Smooth muscle cell (in vitro differentiated cells): ENCODE data around the gene C11orf24. TPM values are rescaled to one million over a fixed set of nuclear protein-coding genes. Genes with fewer than 3 reads are reported as not detected.

Experiments
- DNase-seq: peaks from one replicate; lab custom pipeline; 2025; ENCODE audit not compliant: unreplicated experiment; lab: John Stamatoyannopoulos, UW
- H2AFZ ChIP-seq: fragments of 200-600 bp; sonication (generic); 2 replicates; pipeline ENCODE4 v1.6.0; 2016; ENCODE audit warnings: antibody characterized with exemption, low read depth, mild to moderate bottlenecking
- H3F3A ChIP-seq: fragments of 200-600 bp; sonication (generic); 2 replicates; pipeline ENCODE4 v1.6.0; 2017; ENCODE audit warnings: antibody characterized with exemption, low read depth
- H3K27ac ChIP-seq: fragments of 200-600 bp; sonication (generic); 2 replicates; pipeline ENCODE4 v1.5.1; 2016; ENCODE audit warnings: low read depth, mild to moderate bottlenecking
- H3K27me3 ChIP-seq: fragments of 200-600 bp; sonication (generic); 2 replicates; pipeline ENCODE4 v1.6.1; 2016; ENCODE audit warnings: low read depth, mild to moderate bottlenecking
- H3K36me3 ChIP-seq: fragments of 200-600 bp; sonication (generic); 2 replicates; pipeline ENCODE4 v1.5.1; 2016; ENCODE audit warnings: low read depth
- H3K4me1 ChIP-seq: fragments of 200-600 bp; sonication (generic); 2 replicates; pipeline ENCODE4 v1.5.1; 2016; ENCODE audit warnings: low read depth
- H3K4me2 ChIP-seq: fragments of 200-600 bp; sonication (generic); 2 replicates; pipeline ENCODE4 v1.6.0; 2016; ENCODE audit warnings: mild to moderate bottlenecking
- H3K4me3 ChIP-seq: fragments of 200-600 bp; sonication (generic); 2 replicates; pipeline ENCODE4 v1.5.1; 2016; ENCODE audit warnings: mild to moderate bottlenecking
- H3K79me2 ChIP-seq: fragments of 200-600 bp; sonication (generic); 2 replicates; pipeline ENCODE4 v1.6.0; 2016; ENCODE audit warnings: low read depth, mild to moderate bottlenecking
- H3K9ac ChIP-seq: fragments of 200-600 bp; sonication (generic); 2 replicates; pipeline ENCODE4 v1.6.0; 2016; ENCODE audit warnings: low read depth
- H3K9me3 ChIP-seq: fragments of 200-600 bp; sonication (generic); replicated peaks from 2 replicates; pipeline ENCODE4 v1.5.1; 2016; ENCODE audit warnings: low read depth
- H4K20me1 ChIP-seq: fragments of 200-600 bp; sonication (generic); 2 replicates; pipeline ENCODE4 v1.6.0; 2016; ENCODE audit warnings: low read depth
- WGBS: methylation state at CpG from one replicate; pipeline ENCODE4 v1.1.7; 2016; ENCODE audit warnings: low lambda C conversion rate; 5-methylcytosine and 5-hydroxymethylcytosine counted together
- polyA plus RNA-seq: library from polyadenylated mRNA; unstranded; fragments of >200 nt; fragmentation: Nextera tagmentation; extraction: Ambion mirVana; gene quantifications from 2 replicates; pipeline ENCODE4 v1.2.1, GENCODE V29; 2016
- total RNA-seq: library from RNA; depleted of rRNA; stranded (reverse); fragments of >200 nt; gene quantifications from 2 replicates; pipeline ENCODE4 v1.2.3, GENCODE V29; 2014
- TF ChIP-seq, protein P1 (sequence below): fragments of 200-600 bp; sonication (generic); IDR thresholded peaks from 2 replicates; pipeline ENCODE4 v1.5.1; 2017; ENCODE audit warnings: borderline replicate concordance, mild to moderate bottlenecking, antibody characterized with exemption; ENCODE audit not compliant: insufficient read depth, poor library complexity, severe bottlenecking

Gene C11orf24
- total and polyA plus RNA-seq, 2 experiments from 2014 or later, result 58.1 to 97.5 TPM

- H3K27me3 ChIP-seq, result no peaks in the 10 kb centered on the region
- WGBS, result 91% methylated on average over 11 of the region's 11 CpGs
- no peak overlapping the region for H3K4me2 ChIP-seq
- H2AFZ ChIP-seq, result no peak overlapping the region
- peaks cover 3% of the 10 kb centered on the region for H3F3A ChIP-seq
- no peak overlapping the region for H3K9ac ChIP-seq
- no peak overlapping the region for H3K4me3 ChIP-seq
- no peaks in the 10 kb centered on the region for H3K79me2 ChIP-seq
- no peak overlapping the region for H3K27ac ChIP-seq
- no peaks in the 10 kb centered on the region for H3K36me3 ChIP-seq
- no peaks in the 10 kb centered on the region for H4K20me1 ChIP-seq
- TF ChIP-seq, protein P1, sequence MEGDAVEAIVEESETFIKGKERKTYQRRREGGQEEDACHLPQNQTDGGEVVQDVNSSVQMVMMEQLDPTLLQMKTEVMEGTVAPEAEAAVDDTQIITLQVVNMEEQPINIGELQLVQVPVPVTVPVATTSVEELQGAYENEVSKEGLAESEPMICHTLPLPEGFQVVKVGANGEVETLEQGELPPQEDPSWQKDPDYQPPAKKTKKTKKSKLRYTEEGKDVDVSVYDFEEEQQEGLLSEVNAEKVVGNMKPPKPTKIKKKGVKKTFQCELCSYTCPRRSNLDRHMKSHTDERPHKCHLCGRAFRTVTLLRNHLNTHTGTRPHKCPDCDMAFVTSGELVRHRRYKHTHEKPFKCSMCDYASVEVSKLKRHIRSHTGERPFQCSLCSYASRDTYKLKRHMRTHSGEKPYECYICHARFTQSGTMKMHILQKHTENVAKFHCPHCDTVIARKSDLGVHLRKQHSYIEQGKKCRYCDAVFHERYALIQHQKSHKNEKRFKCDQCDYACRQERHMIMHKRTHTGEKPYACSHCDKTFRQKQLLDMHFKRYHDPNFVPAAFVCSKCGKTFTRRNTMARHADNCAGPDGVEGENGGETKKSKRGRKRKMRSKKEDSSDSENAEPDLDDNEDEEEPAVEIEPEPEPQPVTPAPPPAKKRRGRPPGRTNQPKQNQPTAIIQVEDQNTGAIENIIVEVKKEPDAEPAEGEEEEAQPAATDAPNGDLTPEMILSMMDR, result no peak
- no peaks in the 10 kb centered on the region for H3K9me3 ChIP-seq
- DNase-seq, result no peak
- H3K4me1 ChIP-seq, result no peaks in the 10 kb centered on the region
These were observed 36.3 kb upstream of the C11orf24 start for GRCh38 chr11:68308068-68308467.

DNA sequence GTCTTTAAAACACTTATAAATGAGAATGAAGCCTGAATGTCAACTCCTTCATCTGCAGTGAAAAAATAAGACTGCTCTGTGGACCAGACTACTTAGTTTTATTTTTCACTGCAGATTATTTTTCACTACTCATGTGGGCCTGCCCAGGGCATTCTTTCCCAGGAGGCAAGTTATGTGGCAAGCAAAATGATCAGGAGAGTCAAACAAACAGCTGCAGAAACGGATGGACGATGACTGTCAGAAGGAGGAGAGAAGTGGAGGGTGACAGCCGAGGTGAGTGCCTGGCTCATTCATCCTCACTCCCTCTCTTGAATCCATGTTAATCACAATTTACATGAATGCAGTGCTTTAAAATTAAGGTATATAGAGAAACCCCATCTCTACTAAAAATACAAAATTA, 34.9 kb upstream of the C11orf24 start:
- no peak overlapping the region for H3K4me3 ChIP-seq
- H3K27me3 ChIP-seq, result no peaks in the 10 kb centered on the region
- no peaks in the 10 kb centered on the region for H3K36me3 ChIP-seq
- no peak overlapping the region for H2AFZ ChIP-seq
- H3K4me2 ChIP-seq, result no peak overlapping the region
- H3F3A ChIP-seq, result peaks cover 3% of the 10 kb centered on the region
- H3K27ac ChIP-seq, result no peak overlapping the region
- TF ChIP-seq, protein P1, result no peak
- H4K20me1 ChIP-seq, result no peaks in the 10 kb centered on the region
- no peaks in the 10 kb centered on the region for H3K9me3 ChIP-seq
- 94% methylated on average over 3 of the region's 3 CpGs for WGBS
- H3K4me1 ChIP-seq, result no peaks in the 10 kb centered on the region
- no peaks in the 10 kb centered on the region for H3K79me2 ChIP-seq
- DNase-seq, result no peak
- H3K9ac ChIP-seq, result no peak overlapping the region

DNA sequence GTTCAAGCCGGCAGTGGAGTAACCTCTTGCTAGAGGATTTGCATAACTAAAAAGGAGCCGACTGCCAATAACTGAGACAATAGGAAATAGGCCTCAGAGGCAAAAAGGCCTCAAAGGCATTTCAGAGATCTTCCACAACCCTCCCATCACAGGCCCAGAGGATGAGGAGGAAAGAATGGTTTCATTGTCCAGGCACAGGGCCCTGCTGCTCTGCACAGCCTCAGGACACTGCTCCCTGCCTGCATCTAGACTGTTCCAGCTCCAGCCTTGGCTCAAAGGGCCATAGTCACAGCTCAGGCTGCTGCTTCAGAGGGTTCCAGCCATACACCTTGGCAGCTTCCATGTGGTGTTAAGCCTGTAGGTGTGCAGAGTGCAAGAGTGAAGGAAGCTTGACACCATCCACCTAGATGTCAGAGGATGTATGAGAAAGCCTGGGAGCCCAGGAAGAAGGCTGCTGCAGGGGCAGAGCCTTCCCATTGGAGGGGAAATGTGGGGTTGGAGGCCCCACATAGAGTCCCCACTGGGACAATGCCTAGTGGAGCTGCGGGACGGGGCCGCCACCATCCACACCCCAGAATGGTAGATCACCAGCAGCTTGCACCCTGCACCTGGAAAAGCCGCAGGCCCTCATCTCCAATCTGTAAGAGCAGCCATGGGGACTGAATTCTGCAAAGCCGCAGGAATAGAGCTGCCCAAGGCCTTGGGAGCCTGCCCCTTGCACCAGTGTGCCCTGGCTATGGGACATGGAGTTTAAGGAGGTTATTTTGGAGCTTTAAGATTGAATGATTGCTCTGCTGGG, 32.4 kb upstream of the C11orf24 start:
- H3K27ac ChIP-seq, result no peak overlapping the region
- 96% methylated on average over 7 of the region's 7 CpGs for WGBS
- no peak overlapping the region for H2AFZ ChIP-seq
- no peaks in the 10 kb centered on the region for H3K9me3 ChIP-seq
- no peaks in the 10 kb centered on the region for H3K36me3 ChIP-seq
- TF ChIP-seq, protein P1, result no peak
- H3K4me2 ChIP-seq, result no peak overlapping the region
- H3F3A ChIP-seq, result no peaks in the 10 kb centered on the region
- no peaks in the 10 kb centered on the region for H3K27me3 ChIP-seq
- no peak overlapping the region for H3K4me3 ChIP-seq
- no peaks in the 10 kb centered on the region for H3K79me2 ChIP-seq
- no peak for DNase-seq
- no peaks in the 10 kb centered on the region for H3K4me1 ChIP-seq
- no peak overlapping the region for H3K9ac ChIP-seq
- no peaks in the 10 kb centered on the region for H4K20me1 ChIP-seq

GRCh38 chr11:68303083-68303482, 31.3 kb upstream of the C11orf24 start:
- H3K9me3 ChIP-seq, result no peaks in the 10 kb centered on the region
- H3F3A ChIP-seq, result no peaks in the 10 kb centered on the region
- H2AFZ ChIP-seq, result no peak overlapping the region
- H3K4me2 ChIP-seq, result no peak overlapping the region
- H3K27ac ChIP-seq, result no peak overlapping the region
- H3K9ac ChIP-seq, result no peak overlapping the region
- TF ChIP-seq, protein P1, result no peak
- no peak overlapping the region for H3K4me3 ChIP-seq
- H4K20me1 ChIP-seq, result no peaks in the 10 kb centered on the region
- no peak for DNase-seq
- H3K27me3 ChIP-seq, result no peaks in the 10 kb centered on the region
- no peaks in the 10 kb centered on the region for H3K79me2 ChIP-seq
- H3K4me1 ChIP-seq, result no peaks in the 10 kb centered on the region
- H3K36me3 ChIP-seq, result no peaks in the 10 kb centered on the region
- WGBS, result 94% methylated on average over 2 of the region's 2 CpGs
